ENCODE measurements around the gene IL22. TPM values are rescaled to one million over a fixed set of nuclear protein-coding genes. Genes with fewer than 3 reads are reported as not detected.

Gene IL22
- polyA plus RNA-seq, 1 donor (not counting 4 experiments of a cell fraction or from before 2014, with no cell fraction given): not detected

DNA sequence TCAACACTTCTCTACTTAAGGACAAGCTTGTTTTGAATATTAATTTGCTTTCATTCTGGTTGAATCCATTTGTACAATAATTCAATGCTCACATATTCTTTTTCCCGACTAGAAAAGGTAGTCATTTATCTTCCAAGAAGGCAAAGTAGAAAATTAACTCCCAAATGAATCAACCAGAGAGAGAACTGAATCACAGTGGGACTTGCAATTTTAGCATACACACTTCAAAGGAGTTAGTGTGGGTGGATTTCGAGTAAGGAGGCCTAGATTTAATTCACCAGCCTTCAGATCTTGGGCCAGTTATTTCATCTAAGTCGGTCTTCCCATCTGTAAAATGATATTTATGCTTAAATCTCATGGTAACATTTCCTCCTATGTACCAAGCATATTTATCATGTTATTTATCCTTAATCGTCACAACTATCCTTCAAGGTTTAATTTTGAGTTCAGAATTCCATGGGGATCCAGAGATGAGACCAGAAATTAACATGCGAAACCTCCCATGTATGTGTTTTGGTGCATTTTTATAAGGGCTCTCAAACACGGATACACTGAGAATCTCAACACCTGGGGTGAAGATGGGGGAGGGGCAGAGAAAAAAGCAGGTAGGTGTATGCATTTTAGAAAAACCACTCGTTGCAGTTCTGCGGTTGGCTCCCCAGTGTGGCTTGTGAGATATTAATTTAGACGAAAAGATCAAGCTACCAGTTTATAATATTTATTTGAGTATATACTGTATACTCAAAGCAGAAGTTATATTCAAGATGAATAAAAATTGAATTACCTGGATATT lies 38.9 kb upstream of the IL22 start:
- dilution Hi-C loops (cut with MboI; ENCODE audit: extremely low pct_ligation_motif_present, low sequenced_read_pairs): no loop called here
- Histone ChIP-seq H3K79me2 (ENCODE audit: control insufficient read depth, insufficient read depth, low read length) (no peaks in the 10 kb centered on the region), H3K9me3 (ENCODE audit: control insufficient read depth, low read depth, low read length) (no peaks in the 10 kb centered on the region), H3K36me3 (ENCODE audit: control insufficient read depth in 2 of 2, extremely low read depth in 1 of 2, insufficient read depth in 2 of 2, low read length in 2 of 2) (no peaks in the 10 kb centered on the region), H2AFZ (ENCODE audit: control insufficient read depth, low read length) (no peak overlapping the region), H4K20me1 (ENCODE audit: control insufficient read depth, extremely low read depth, insufficient read depth, low read length) (no peaks in the 10 kb centered on the region), H3K4me2 (ENCODE audit: control insufficient read depth, extremely low read depth, insufficient read depth, low read depth, low read length) (no peak overlapping the region), H3K27ac (ENCODE audit: control insufficient read depth, insufficient read depth, low read length) (peak overlapping the region; percentile 79), H3K9me1 (ENCODE audit: control insufficient read depth, extremely low read depth, insufficient read depth, low read length) (no peaks in the 10 kb centered on the region), H3K4me1 (ENCODE audit: control insufficient read depth, extremely low read depth, insufficient read depth, low read length) (peaks cover 24% of the 10 kb centered on the region), H3K4me3 (ENCODE audit: control insufficient read depth in 2 of 3, extremely low read depth in 1 of 3, insufficient read depth in 2 of 3, low read depth in 1 of 3, low read length in 3 of 3) (no peak overlapping the region), H3K9ac (ENCODE audit: control insufficient read depth, extremely low read depth, insufficient read depth, low read length) (no peak overlapping the region), H3K27me3 (ENCODE audit: control insufficient read depth, extremely low read depth, insufficient read depth, low read length) (no peaks in the 10 kb centered on the region)
- TF ChIP-seq EZH2 (IDR thresholded peaks at IDR 0.05; ENCODE audit: low read length): no peak
- TF ChIP-seq, protein P1, sequence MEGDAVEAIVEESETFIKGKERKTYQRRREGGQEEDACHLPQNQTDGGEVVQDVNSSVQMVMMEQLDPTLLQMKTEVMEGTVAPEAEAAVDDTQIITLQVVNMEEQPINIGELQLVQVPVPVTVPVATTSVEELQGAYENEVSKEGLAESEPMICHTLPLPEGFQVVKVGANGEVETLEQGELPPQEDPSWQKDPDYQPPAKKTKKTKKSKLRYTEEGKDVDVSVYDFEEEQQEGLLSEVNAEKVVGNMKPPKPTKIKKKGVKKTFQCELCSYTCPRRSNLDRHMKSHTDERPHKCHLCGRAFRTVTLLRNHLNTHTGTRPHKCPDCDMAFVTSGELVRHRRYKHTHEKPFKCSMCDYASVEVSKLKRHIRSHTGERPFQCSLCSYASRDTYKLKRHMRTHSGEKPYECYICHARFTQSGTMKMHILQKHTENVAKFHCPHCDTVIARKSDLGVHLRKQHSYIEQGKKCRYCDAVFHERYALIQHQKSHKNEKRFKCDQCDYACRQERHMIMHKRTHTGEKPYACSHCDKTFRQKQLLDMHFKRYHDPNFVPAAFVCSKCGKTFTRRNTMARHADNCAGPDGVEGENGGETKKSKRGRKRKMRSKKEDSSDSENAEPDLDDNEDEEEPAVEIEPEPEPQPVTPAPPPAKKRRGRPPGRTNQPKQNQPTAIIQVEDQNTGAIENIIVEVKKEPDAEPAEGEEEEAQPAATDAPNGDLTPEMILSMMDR (optimal IDR thresholded peaks at IDR 0.05 in 1 of 3, IDR thresholded peaks at IDR 0.05 in 1 of 3, conservative IDR thresholded peaks at IDR 0.05 in 1 of 3; ENCODE audit: extremely low read depth in 1 of 3, insufficient read depth in 2 of 3, low read length in 3 of 3): no peak
- no peak for DNase-seq (ENCODE audit: low read depth, low spot score)
- FAIRE-seq: no peak

DNA sequence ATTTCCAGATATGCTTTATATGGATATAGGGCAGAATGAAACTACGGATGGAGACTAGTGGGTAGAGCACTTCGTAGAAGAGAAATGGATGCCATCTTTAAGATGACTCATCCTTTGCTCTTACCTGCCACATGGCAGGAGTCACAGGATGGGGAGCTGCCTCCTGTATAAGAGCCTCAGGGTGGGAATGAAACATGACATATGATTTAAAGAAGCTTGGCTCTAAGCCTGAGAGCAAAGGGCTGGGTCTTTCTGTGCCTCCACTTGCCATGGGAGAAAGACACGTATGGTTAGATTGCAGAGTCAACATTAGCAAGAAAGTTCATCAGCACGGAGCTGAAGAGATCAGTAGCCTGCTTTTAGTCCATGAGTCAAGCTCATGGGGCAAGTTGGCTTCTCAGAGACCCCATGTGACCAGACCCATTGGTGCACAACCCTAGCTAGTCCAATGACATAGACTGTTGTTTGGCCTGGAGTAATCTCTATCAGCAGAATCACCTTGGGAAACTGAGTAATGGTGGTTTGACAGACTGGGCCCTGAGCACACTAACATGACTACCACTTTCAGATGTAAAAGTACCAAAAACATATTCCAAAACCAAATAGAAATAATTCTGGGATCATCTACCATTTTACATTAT lies 38.1 kb upstream of the IL22 start:
- Histone ChIP-seq H3K4me2 (ENCODE audit: control insufficient read depth, extremely low read depth, insufficient read depth, low read depth, low read length) (peak overlapping the region; percentile 49), H3K9ac (ENCODE audit: control insufficient read depth, extremely low read depth, insufficient read depth, low read length) (peak overlapping the region; percentile 15), H3K27ac (ENCODE audit: control insufficient read depth, insufficient read depth, low read length) (peak overlapping the region; percentile 79), H3K27me3 (ENCODE audit: control insufficient read depth, extremely low read depth, insufficient read depth, low read length) (no peaks in the 10 kb centered on the region), H4K20me1 (ENCODE audit: control insufficient read depth, extremely low read depth, insufficient read depth, low read length) (no peaks in the 10 kb centered on the region), H3K4me3 (ENCODE audit: control insufficient read depth in 2 of 3, extremely low read depth in 1 of 3, insufficient read depth in 2 of 3, low read depth in 1 of 3, low read length in 3 of 3) (no peak overlapping the region), H3K9me3 (ENCODE audit: control insufficient read depth, low read depth, low read length) (no peaks in the 10 kb centered on the region), H3K36me3 (ENCODE audit: control insufficient read depth in 2 of 2, extremely low read depth in 1 of 2, insufficient read depth in 2 of 2, low read length in 2 of 2) (no peaks in the 10 kb centered on the region), H2AFZ (ENCODE audit: control insufficient read depth, low read length) (peak overlapping the region; percentile 43), H3K9me1 (ENCODE audit: control insufficient read depth, extremely low read depth, insufficient read depth, low read length) (no peaks in the 10 kb centered on the region), H3K79me2 (ENCODE audit: control insufficient read depth, insufficient read depth, low read length) (no peaks in the 10 kb centered on the region), H3K4me1 (ENCODE audit: control insufficient read depth, extremely low read depth, insufficient read depth, low read length) (peaks cover 24% of the 10 kb centered on the region)
- no peak for TF ChIP-seq EZH2 (IDR thresholded peaks at IDR 0.05; ENCODE audit: low read length)
- TF ChIP-seq, protein P1 (optimal IDR thresholded peaks at IDR 0.05 in 1 of 3, IDR thresholded peaks at IDR 0.05 in 1 of 3, conservative IDR thresholded peaks at IDR 0.05 in 1 of 3; ENCODE audit: extremely low read depth in 1 of 3, insufficient read depth in 2 of 3, low read length in 3 of 3): no peak
- DNase-seq (ENCODE audit: low read depth, low spot score) (peak; percentile 71), FAIRE-seq (peak; percentile 98)
- dilution Hi-C loops (cut with MboI; ENCODE audit: extremely low pct_ligation_motif_present, low sequenced_read_pairs): no loop called here

Data from keratinocyte (primary cell).